ENCODE data around the gene DCTPP1. TPM values are rescaled to one million over a fixed set of nuclear protein-coding genes. Genes with fewer than 3 reads are reported as not detected.

The DCTPP1 gene
- total RNA-seq, 1 donor, result 4.1 TPM

DNA sequence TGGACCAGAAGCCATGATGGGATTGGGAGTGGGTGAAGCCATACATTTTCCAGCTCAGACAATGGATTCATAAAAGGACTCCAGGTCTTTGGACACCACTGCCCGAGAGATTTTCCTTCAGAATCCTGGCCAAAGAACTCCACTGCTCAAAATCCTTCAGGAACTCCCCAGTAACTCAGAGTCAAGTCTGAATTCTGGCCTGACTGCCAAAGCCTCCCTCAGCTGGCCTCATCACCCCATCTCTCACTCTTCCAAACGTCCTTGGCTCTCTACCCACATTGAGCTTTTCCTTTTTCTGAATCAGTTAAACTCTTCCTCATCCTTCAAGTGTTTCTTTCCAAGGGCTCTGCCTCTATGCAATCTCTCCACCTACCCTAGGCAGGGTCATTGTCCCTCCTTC, 46.3 kb downstream of the DCTPP1 start:
- peaks cover 54% of the 10 kb centered on the region for H3K4me1 ChIP-seq (ENCODE audit: insufficient read depth, low read length)
- no peaks in the 10 kb centered on the region for H3K9me3 ChIP-seq (ENCODE audit: low read depth, low read length)
- H3K4me3 ChIP-seq (ENCODE audit: low read length), result no peak overlapping the region
- no peaks in the 10 kb centered on the region for H3K27me3 ChIP-seq (ENCODE audit: insufficient read depth, low read length)

DNA sequence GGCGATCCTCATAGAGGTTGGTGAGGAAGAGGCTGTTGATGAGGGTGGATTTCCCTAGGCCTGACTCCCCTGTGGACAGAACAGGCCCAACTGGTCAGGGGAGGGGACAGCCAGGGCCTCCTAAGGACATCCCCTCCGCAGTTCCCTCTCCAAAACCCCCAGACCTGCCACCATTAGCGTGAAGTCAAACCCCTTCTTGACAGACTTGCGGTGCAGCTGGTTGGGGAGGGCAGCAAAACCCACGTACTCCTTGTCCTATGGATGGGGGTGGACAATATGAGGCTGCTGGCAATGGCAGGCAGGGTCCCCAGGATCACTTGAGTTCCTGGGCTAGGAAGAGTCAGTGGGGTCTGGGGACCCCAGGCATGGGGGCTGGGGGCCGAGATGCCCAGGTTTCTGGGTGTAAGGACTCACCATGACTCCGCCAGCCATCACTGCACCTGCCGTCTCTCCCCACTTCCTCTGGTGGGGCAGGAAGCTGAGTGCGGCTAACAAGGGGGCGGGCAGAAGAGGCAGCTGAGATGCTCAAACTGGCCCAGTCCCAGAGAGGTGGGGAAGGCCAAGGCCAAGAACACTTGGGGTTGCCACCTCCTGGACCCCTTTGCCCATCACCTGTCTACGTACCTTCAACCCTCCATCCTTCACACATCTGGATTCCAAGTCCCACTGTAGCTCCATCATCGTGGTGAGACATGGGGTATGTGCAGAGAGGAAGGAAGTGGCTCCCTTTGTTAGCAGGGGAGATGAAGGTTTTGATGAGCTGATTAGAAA, 47.5 kb downstream of the DCTPP1 start, which contains the start of gene SEPTIN1:
Gene SEPTIN1 (minus strand): TSS at position 451 of the 771 bp plus-strand sequence. CDS start 19 bp downstream, at position 432.
- Histone ChIP-seq H3K4me1 (ENCODE audit: insufficient read depth, low read length) (peaks cover 59% of the 10 kb centered on the region), H3K4me3 (ENCODE audit: low read length) (peak within 1 kb of the TSS; percentile 43), H3K9me3 (ENCODE audit: low read depth, low read length) (no peaks in the 10 kb centered on the region), H3K27me3 (ENCODE audit: insufficient read depth, low read length) (no peaks in the 10 kb centered on the region)

GRCh38 chr16:30381291-30382041, 48.4 kb downstream of the DCTPP1 start:
- Histone ChIP-seq H3K27me3 (ENCODE audit: insufficient read depth, low read length) (no peaks in the 10 kb centered on the region), H3K9me3 (ENCODE audit: low read depth, low read length) (no peaks in the 10 kb centered on the region), H3K4me3 (ENCODE audit: low read length) (peak overlapping the region; percentile 43), H3K4me1 (ENCODE audit: insufficient read depth, low read length) (peaks cover 68% of the 10 kb centered on the region)

DNA sequence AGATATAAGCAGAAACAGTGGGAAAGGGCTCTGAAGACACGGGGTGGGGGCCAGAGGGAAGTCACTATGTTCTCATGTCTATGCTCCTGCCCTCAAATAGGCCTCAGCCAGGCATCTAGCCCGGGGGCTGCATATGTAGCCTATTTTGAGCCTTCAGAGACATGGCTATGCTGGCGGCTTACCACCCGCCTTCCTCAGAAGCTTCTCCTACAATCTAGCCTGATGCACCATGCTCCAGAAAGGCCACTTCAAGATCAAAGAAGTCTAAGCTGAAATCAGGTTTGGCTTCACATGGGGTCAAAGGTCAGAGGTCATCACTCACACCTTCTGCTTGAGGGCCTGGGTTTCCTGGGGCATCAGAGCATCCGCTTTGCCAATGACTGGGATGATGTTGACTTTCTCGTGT, 49.0 kb downstream of the DCTPP1 start:
- Histone ChIP-seq H3K9me3 (ENCODE audit: low read depth, low read length) (no peaks in the 10 kb centered on the region), H3K4me3 (ENCODE audit: low read length) (no peak overlapping the region), H3K4me1 (ENCODE audit: insufficient read depth, low read length) (peaks cover 70% of the 10 kb centered on the region), H3K27me3 (ENCODE audit: insufficient read depth, low read length) (no peaks in the 10 kb centered on the region)

DNA sequence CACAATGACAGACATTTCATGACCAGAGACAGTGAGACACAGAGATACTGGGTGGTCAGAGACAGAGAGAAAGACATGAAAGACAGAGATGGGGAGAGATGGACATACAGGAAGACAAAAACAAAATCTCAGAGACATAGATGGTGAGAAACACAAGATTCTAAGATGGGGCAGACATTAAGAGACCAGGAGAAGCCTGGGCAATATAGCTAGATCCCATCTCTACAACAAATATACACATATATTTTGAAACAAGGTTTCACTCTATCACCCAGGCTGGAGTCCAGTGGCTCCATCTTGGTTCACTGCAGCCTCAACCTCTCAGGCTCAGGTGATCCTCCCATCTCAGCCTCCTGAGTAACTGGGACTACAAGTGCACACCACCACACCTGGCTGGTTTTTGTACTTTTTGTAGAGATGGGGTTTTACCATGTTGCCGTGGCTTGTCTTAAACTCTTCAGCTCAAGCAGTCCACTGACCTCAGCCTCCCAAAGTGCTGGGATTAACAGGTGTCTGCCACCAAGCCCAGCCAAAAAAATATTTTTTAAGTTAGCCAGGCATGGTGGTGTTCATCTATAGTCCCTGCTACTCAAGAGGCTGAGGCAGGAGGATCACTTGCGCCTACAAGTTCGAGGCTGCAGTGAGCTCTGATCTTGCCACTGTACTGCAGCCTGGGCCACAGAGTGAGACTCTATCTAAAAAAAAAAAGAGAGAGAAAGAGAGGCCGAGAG, 49.6 kb downstream of the DCTPP1 start:
- peaks cover 70% of the 10 kb centered on the region for H3K4me1 ChIP-seq (ENCODE audit: insufficient read depth, low read length)
- H3K27me3 ChIP-seq (ENCODE audit: insufficient read depth, low read length), result no peaks in the 10 kb centered on the region
- no peaks in the 10 kb centered on the region for H3K9me3 ChIP-seq (ENCODE audit: low read depth, low read length)
- H3K4me3 ChIP-seq (ENCODE audit: low read length), result no peak overlapping the region

DNA sequence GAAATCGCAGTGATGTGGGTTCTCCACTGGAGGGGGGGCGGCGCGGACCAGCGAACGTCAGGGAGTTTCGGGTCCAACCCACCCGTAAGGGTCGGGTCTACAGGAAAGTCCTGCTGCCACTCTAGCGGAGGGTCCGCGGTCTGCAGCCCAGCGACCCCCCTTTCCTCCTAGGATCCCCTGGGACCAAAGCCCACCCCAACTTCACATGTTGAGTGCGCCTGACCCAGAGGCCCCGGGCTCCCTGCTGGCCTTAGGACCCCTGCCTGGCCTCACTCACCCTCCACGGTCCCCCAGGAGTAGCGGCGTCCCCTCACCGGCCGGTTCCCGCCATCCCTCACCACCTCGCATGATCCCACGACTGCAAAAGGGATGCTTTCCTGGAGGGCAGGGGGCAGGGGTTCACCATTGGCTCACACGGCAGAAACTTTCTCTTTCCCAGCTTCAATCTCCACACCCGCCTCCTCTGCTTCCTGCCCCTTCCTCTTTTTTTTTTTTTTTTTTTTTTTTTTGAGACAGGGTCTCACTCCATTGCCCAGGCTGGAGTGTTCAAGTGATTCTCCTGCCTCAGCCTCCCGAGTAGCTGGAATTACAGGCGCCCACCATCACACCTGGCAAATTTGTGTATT, 50.6 kb downstream of the DCTPP1 start:
- peak overlapping the region; percentile 68 for H3K4me3 ChIP-seq (ENCODE audit: low read length)
- no peaks in the 10 kb centered on the region for H3K9me3 ChIP-seq (ENCODE audit: low read depth, low read length)
- H3K4me1 ChIP-seq (ENCODE audit: insufficient read depth, low read length), result peaks cover 70% of the 10 kb centered on the region
- H3K27me3 ChIP-seq (ENCODE audit: insufficient read depth, low read length), result no peaks in the 10 kb centered on the region

DNA sequence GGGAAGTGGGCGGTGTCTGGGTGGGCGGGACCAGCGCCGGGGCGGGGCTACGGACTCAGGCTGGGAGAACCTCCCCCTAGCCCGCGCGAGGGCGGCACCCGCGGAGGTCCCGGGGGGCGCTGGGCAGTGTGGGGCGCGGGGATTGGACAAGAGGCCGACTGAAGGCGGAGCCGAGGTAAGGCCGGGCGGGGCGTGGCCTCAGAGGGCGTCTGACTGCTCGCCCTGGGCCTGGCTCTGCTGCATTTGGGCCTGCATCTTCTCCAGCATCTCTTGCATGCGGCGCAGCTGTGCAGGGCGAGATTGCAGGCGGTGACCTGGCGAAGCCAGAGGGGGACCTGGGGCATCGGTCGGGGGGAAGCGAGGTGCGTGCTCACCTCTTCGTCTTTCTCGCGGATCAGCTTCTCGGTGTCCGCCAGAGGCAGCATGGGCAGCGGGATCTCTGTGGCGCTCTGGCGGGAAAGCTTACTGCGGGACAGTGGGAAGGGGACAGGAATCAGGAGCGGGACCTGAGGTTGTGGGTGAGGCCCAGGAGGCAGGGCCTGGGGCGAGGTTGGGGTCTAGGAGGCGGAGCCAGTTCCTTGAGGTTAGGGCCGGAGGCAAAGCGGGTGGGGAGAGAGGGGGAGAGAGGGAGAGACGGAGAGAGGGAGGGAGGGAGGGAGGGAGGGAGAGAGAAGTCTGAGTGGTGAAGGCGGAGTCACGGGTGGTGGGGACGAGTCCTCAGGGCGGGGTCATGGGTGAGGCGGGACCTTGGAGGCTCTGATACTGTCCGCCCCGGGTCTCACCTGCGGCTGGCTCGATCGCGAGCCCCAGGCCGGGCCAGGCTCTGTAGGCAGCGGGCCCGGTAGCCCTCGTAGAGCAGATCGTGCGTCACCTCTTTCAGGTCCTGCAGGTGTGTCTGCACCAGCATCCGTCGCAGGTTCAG, 51.3 kb downstream of the DCTPP1 start:
- Histone ChIP-seq H3K4me1 (ENCODE audit: insufficient read depth, low read length) (peaks cover 65% of the 10 kb centered on the region), H3K9me3 (ENCODE audit: low read depth, low read length) (no peaks in the 10 kb centered on the region), H3K4me3 (ENCODE audit: low read length) (peak overlapping the region; percentile 68), H3K27me3 (ENCODE audit: insufficient read depth, low read length) (no peaks in the 10 kb centered on the region)

- Histone ChIP-seq H3K4me1 (ENCODE audit: insufficient read depth, low read length) (peaks cover 59% of the 10 kb centered on the region), H3K27me3 (ENCODE audit: insufficient read depth, low read length) (no peaks in the 10 kb centered on the region), H3K9me3 (ENCODE audit: low read depth, low read length) (no peaks in the 10 kb centered on the region), H3K4me3 (ENCODE audit: low read length) (peak overlapping the region; percentile 68)
Observed at GRCh38 chr16:30377812-30378235, 52.0 kb downstream of the DCTPP1 start.

- H3K27me3 ChIP-seq (ENCODE audit: insufficient read depth, low read length), result no peaks in the 10 kb centered on the region
- H3K4me1 ChIP-seq (ENCODE audit: insufficient read depth, low read length), result peaks cover 53% of the 10 kb centered on the region
- no peaks in the 10 kb centered on the region for H3K9me3 ChIP-seq (ENCODE audit: low read depth, low read length)
- peak overlapping the region; percentile 68 for H3K4me3 ChIP-seq (ENCODE audit: low read length)
Observed at GRCh38 chr16:30377050-30377811, 52.6 kb downstream of the DCTPP1 start.

GRCh38 chr16:30376461-30376902, 53.3 kb downstream of the DCTPP1 start:
- peaks cover 47% of the 10 kb centered on the region for H3K4me1 ChIP-seq (ENCODE audit: insufficient read depth, low read length)
- H3K9me3 ChIP-seq (ENCODE audit: low read depth, low read length), result no peaks in the 10 kb centered on the region
- H3K27me3 ChIP-seq (ENCODE audit: insufficient read depth, low read length), result no peaks in the 10 kb centered on the region
- no peak overlapping the region for H3K4me3 ChIP-seq (ENCODE audit: low read length)

- Histone ChIP-seq H3K4me3 (ENCODE audit: low read length) (no peak overlapping the region), H3K4me1 (ENCODE audit: insufficient read depth, low read length) (peaks cover 47% of the 10 kb centered on the region), H3K27me3 (ENCODE audit: insufficient read depth, low read length) (no peaks in the 10 kb centered on the region), H3K9me3 (ENCODE audit: low read depth, low read length) (no peaks in the 10 kb centered on the region)
Observed at GRCh38 chr16:30375864-30376263, 54.0 kb downstream of the DCTPP1 start.

DNA sequence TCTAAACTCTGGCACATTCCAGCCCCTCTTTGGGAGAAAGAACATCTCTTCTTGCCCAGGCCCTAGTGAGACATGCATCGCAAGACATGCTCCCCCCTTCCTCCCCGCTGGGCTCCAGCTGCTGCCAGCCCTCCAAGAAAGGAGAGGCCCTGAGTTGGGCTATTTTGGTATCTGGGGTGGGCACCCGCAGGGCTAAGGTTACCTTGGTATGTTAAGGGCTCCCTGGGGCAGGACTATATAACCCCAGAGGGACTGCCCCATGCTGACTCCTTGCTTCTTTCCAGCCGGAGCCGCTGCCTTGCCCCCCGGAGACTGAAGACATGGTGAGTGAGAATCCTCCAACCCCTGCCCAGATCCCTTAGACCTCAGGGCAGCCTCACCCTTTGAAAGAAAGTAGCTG, 55.3 kb downstream of the DCTPP1 start, which contains the start of gene MYL11:
Gene MYL11 (plus strand): TSS at position 265 of the 400 bp plus-strand sequence. CDS start 56 bp downstream, at position 321.
- no peaks in the 10 kb centered on the region for H3K27me3 ChIP-seq (ENCODE audit: insufficient read depth, low read length)
- H3K9me3 ChIP-seq (ENCODE audit: low read depth, low read length), result no peaks in the 10 kb centered on the region
- H3K4me1 ChIP-seq (ENCODE audit: insufficient read depth, low read length), result peaks cover 34% of the 10 kb centered on the region
- H3K4me3 ChIP-seq (ENCODE audit: low read length), result no peak within 1 kb of the TSS

Data from mononuclear cell (primary cell).